Measurements from ENCODE around the gene EPB41L5.

DNA sequence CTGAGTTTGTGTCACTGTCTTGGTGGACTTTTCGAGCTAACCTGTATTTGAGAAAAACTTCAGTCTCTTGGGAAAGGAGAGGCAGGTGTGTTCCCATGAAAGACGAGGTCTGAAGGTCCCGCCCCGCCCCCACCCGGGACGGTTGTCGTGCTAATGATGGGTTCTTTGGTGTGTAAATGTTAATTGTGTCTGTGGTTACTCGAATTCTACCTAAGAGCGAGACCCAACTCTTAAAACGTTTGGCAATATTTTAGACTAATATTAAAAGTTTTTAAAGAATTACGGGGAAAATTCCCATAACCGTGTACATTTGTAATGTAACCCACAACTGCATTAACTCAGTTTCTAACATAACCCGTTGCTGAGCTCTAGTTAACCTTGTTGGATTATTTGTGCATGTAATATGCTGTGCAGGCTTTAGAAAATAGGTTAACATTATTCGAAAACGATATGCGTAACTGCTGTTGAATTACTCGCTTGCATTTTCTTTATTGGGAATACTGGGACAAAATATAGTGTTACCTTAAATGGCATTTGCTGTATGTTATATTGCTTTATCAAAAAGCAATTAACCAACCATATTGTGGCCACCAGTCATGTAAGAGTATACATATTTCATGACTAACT lies 833 bp downstream of the EPB41L5 start:
- TF ChIP-seq, protein P1, sequence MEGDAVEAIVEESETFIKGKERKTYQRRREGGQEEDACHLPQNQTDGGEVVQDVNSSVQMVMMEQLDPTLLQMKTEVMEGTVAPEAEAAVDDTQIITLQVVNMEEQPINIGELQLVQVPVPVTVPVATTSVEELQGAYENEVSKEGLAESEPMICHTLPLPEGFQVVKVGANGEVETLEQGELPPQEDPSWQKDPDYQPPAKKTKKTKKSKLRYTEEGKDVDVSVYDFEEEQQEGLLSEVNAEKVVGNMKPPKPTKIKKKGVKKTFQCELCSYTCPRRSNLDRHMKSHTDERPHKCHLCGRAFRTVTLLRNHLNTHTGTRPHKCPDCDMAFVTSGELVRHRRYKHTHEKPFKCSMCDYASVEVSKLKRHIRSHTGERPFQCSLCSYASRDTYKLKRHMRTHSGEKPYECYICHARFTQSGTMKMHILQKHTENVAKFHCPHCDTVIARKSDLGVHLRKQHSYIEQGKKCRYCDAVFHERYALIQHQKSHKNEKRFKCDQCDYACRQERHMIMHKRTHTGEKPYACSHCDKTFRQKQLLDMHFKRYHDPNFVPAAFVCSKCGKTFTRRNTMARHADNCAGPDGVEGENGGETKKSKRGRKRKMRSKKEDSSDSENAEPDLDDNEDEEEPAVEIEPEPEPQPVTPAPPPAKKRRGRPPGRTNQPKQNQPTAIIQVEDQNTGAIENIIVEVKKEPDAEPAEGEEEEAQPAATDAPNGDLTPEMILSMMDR (IDR thresholded peaks at IDR 0.05; ENCODE audit: extremely low read depth in 1 of 2, insufficient read depth in 1 of 2, low read depth in 1 of 2, low read length in 2 of 2): no peak
- TF ChIP-seq, protein P2, sequence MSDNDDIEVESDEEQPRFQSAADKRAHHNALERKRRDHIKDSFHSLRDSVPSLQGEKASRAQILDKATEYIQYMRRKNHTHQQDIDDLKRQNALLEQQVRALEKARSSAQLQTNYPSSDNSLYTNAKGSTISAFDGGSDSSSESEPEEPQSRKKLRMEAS (IDR thresholded peaks at IDR 0.05; ENCODE audit: insufficient read depth, insufficient read length): no peak
- no peak for TF ChIP-seq POLR2A (IDR thresholded peaks at IDR 0.05; ENCODE audit: low read depth, low read length)
- TF ChIP-seq JUN (IDR thresholded peaks at IDR 0.05; ENCODE audit: borderline replicate concordance, insufficient read depth, insufficient read length, low read depth): no peak
- no peak for TF ChIP-seq POLR2AphosphoS5 (IDR thresholded peaks at IDR 0.05; ENCODE audit: insufficient read depth, low read depth, low read length)
- TF ChIP-seq EZH2 (IDR thresholded peaks at IDR 0.05; ENCODE audit: borderline replicate concordance, low read depth, low read length, severe bottlenecking): no peak
- no peak for TF ChIP-seq FOS (IDR thresholded peaks at IDR 0.05; ENCODE audit: borderline replicate concordance, insufficient read depth, low read length)
- no peak for TF ChIP-seq MYC (IDR thresholded peaks at IDR 0.05; ENCODE audit: low read depth, low read length)
